Epithelial cell of esophagus (primary cell): ENCODE data around the gene ENTR1.

Source experiments
- DNase-seq: peaks from one replicate; pipeline ENCODE4 v3.0.0; 2010; ENCODE audit warnings: low read depth
- H3K4me3 ChIP-seq: 2 replicates; pipeline ENCODE4 v1.5.1; 2011; ENCODE audit warnings: mild to moderate bottlenecking, low read length, control low read depth
- CTCF ChIP-seq: IDR thresholded peaks from 2 replicates; pipeline ENCODE4 v1.5.1; 2011; ENCODE audit warnings: low read depth, mild to moderate bottlenecking, low read length, control low read depth, inconsistent platforms; ENCODE audit not compliant: insufficient read depth; ENCODE audit errors: missing control alignments

The ENTR1 gene

GRCh38 chr9:136424750-136425362 is 14.4 kb upstream of the ENTR1 start:
- TF ChIP-seq CTCF = no peak
- no peak overlapping the region for H3K4me3 ChIP-seq
- DNase-seq = no peak

- no peak overlapping the region for H3K4me3 ChIP-seq
- no peak for DNase-seq
- TF ChIP-seq CTCF = no peak
Observed at GRCh38 chr9:136423432-136424146, 13.2 kb upstream of the ENTR1 start.

GRCh38 chr9:136422876-136423275 is 12.5 kb upstream of the ENTR1 start:
- DNase-seq = no peak
- TF ChIP-seq CTCF = no peak
- no peak overlapping the region for H3K4me3 ChIP-seq

GRCh38 chr9:136421791-136422190 is 11.4 kb upstream of the ENTR1 start:
- H3K4me3 ChIP-seq = no peak overlapping the region
- no peak for TF ChIP-seq CTCF

GRCh38 chr9:136419092-136419420 is 8.6 kb upstream of the ENTR1 start:
- H3K4me3 ChIP-seq = no peak overlapping the region
- DNase-seq = no peak
- TF ChIP-seq CTCF = no peak

More at GRCh38 chr9:136421791-136422190, 11.4 kb upstream of the ENTR1 start:
- no peak for DNase-seq

GRCh38 chr9:136418182-136419091 is 8.0 kb upstream of the ENTR1 start:
- H3K4me3 ChIP-seq = no peak overlapping the region
- no peak for DNase-seq
- no peak for TF ChIP-seq CTCF

GRCh38 chr9:136416914-136417313 is 6.5 kb upstream of the ENTR1 start:
- no peak for TF ChIP-seq CTCF
- DNase-seq = no peak
- no peak overlapping the region for H3K4me3 ChIP-seq
